ENCODE measurements around the gene DOCK10. TPM values are rescaled to one million over a fixed set of nuclear protein-coding genes. Genes with fewer than 3 reads are reported as not detected.
"Not testable (repeated sequence)": the region's sequence is repeated elsewhere in the genome, so short reads cannot be mapped to it uniquely, and the experiment has no call there.

Gene DOCK10
- polyA plus RNA-seq, 1 donor: 10.3 TPM

DNA sequence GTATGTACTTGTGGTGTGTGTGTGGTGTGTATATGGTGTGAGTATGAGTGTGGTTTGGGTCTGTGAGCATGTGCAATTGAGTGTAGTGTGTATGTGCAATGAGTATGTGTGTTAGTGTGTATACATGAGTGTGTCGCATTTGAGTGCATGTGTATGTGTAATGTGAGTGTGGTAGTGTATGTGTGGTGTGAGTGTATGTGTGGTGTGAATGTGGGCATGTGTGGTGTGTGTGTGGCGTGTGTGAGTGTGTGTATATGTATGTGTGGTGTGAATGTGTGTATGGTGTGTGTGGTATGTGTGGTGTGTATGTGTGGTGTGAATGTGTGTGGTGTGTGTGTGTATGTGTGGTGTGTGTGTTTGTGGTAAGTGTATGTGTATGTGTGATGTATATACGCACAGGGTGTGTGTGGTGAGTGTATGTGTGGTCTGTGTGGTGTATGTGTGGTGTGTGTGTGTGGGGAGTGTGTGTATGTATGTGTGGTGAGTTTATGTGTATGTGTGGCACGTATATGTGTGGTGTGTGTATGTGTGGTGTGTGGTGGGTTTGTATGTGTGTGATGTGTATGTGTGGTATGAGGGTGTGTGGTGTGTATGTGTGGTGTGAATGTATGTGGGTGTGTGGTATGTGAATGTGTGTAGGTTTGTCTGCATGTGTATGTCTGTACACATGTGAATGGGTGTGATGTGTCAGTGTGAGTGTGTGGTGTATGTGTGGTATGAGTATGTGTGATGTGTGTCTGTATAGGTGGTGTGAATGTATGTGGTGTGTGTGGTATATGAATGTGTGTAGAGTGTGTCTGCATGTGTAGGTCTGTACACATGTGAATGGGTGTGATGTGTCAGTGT lies 123.4 kb downstream of the DOCK10 start:
- DNase-seq: no peak

DNA sequence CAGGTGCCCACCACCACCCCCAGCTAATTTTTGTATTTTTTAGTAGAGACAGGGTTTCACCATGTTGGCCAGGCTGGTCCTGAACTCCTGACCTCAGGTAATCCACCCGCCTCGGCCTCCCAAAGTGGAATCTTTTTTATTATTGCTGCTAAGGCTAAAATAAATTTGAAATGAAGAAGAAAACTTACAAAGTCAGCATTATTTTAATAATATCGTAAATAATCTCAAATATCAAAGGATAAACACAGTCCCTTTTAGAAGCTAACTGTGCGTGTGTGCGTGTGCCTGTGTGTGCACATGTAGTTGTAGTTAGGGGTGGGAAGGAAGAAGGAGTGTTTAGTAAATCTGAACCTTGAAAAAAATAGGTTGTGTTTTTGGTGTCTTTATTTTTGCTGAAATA lies 125.0 kb downstream of the DOCK10 start:
- not testable (repeated sequence) for DNase-seq

DNA sequence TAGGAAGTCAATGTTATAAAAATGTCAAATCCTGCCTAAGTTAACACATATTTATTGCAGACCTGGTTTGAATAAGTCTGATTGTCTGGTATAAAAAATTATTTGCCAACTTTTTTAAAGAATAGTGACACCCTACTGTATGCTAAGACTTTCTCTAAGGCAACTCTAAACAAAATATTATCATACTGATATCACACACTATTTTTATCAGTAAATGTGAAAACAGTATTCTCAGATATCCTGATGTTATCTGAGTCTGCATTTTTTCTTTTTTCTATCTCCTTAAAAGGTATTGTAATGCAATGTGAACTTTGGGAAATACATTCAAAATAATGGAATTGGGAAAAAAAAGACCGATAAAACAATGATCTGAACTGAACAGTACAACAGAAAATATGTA lies 127.1 kb downstream of the DOCK10 start:
- DNase-seq: no peak

DNA sequence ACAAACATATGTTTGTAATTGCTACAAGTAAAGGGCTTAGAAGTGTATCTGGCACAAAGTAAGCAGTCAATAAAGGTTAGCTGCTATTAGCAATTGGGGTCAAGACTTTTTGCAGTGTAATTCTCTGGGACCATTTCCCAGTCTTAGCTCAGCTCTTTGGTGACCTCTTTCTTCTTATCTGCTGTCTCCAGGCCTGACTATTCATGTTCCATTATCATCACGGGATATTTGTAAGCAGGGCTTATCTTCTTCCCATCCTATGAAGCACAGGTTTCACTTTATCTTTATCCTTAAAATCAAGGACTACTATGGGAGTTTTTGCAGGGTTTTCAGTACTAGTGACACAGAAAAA lies 131.7 kb downstream of the DOCK10 start:
- DNase-seq: no peak

DNA sequence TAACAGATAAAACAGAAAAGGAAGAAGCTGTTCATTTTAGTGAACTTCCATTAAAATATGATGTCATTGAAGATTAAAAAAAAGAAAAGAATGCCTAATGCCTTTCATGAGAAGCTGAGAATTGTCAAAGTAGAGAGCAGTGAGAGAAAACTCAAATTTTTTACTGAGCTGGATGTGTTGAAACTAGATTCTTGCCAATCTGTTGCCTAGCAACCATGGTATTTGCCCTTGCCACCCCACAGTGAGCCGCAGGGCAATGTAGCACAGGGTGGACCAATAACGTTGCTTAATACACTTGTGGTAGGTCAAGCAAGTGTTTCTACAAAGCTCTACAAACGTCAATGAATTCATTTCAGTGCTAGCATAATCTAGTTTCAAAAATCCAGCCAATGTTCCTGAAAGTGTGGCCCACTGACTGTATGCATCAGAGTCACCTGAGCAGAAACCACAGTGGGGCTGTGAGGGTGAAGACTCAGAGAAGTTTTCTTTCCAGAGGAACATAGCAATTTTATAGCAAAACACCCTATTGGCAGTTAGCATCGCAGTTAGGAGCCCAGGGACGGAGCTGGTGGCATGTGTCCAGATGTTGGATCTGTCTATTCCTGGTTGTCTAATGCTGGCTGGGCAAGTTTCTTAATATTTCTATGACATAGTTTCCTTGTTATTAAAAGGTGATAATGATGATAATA lies 132.2 kb downstream of the DOCK10 start:
- DNase-seq: peak; percentile 62

DNA sequence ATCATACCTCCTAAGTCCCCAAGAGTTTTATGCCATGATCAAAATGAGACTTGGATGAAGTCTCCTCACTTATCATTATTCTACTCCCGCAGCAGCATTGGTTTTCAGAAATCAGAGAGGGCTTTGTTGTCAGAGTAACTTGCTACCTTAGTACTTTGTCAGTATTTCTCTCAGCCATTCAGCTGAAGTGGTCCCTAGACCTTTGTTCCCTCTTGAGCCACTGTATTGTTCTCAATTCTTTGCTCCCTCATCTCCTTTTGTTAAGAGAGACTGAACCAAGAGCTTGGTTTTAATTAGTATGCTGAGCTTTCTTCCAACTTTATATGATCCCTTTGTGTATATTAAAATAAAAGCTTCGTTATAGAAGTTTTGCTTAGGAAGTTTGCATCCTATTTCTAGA lies 133.4 kb downstream of the DOCK10 start:
- DNase-seq: no peak

DNA sequence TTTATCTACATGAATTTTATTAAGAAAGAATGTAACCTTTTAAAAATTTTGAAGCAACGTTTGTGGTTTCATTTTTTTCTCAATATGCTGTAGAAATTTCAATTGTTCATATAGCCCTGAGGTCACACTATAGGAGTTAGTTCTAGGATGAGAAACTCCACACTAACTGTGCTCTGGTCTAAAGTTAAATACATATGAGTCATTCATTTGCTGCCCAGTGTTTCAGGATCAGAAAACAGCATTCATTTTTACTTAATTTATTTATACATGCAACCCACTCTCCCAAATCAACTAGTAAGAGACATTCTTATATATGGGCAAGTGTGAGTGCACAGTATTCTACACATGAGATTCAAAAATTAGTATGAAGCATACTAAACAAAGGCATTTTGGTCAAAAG lies 137.9 kb downstream of the DOCK10 start:
- no peak for DNase-seq

DNA sequence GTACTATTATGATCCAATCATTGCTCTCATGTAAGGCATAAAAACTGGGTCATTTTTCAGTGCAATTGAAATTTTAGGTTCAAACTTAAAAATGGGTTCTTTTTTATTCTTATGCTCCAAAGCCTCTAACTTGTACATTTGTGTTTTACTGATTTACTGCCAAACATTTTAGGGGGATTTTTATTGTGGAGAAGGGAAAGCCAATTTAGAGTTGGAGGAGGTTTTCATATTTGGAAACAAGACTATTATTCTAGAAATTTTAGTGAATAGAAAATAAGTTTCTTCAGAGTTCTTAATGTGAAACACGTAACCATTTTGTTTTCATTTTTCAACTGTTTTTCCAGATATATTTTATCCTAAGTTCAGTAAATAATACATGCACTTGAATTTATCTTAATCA lies 138.6 kb downstream of the DOCK10 start:
- DNase-seq: no peak

DNA sequence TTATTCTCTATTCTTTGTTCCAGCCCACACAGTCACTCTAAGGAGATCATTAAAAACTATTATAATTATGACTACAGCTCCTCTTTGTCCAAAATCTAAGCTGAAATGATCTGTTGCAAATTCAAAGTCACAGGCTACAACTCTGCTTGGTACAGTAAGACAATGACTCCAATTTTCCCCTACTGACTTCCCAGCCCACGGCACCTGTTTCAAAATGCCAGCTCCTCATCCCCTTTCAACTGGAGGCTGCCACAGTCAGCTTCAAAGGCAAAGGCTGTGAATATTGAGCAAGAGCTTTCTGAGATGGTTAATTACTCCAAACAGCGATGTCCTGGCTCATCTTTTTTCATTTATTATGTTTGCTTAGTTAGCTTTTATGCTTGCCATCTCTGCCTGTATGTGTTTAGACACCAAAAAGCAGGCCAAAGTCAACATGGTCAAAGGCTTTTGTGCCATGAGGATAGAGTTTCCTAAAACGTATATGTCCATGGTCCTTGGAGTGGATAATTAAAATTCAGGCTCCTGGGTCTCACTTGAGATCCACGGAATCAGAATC lies 141.1 kb downstream of the DOCK10 start:
- no peak for DNase-seq

DNA sequence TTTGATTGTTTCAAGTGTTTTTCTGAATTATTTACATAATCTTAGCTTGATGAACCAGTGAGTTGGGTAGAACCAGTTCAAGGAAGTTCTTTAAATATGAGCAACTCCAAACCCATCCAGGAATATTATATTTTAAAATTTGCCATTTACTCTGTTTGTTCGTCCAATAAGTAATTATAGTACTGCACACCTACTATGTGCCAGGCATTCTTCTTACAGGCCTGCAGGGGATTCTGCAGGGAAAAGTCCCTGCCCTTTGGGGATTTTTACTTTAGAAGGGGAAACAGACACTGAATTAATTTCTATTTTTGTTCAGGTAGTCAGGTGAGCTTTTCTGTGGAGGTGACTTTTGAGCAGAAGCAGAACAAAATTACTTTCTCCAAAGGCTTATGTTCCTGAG lies 146.9 kb downstream of the DOCK10 start:
- no peak for DNase-seq

DNA sequence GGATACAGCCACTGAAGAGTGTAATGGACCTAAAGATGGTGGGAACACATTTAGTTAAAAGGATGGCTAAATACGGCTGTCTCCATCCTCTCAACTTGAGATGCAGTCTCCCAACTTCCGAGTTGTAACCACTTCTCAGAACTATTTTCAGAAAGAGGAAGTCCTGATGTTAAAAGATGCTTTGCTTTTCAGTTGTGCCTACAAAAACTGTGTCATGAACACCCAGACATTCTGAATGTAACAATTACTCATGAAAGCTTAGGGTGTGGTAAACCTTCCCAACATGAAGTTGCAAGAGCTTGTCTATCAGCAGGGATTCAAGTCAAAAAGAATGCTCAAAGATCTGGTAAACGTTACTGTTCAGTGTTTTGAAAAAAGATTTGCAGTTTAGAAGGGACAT lies 147.9 kb downstream of the DOCK10 start:
- no peak for DNase-seq

DNA sequence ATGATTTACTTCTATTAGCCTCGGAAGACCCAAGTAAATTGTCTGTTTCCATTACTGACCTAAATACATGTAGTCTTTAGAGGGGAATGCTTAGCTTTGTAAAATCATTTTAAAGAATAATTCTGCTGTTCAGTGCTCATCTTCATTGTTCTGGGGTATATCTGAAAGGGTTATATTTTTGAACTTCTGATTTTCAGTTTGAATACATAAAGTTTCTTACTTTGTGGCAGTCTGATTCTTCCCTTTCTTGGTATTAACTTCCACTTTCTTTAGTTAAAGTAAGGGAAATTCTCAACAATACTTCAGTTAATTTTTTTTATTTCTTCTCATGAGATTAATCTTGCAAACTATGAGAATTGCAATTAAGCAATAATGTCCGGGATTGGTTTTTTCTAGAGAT lies 148.4 kb downstream of the DOCK10 start:
- no peak for DNase-seq

DNA sequence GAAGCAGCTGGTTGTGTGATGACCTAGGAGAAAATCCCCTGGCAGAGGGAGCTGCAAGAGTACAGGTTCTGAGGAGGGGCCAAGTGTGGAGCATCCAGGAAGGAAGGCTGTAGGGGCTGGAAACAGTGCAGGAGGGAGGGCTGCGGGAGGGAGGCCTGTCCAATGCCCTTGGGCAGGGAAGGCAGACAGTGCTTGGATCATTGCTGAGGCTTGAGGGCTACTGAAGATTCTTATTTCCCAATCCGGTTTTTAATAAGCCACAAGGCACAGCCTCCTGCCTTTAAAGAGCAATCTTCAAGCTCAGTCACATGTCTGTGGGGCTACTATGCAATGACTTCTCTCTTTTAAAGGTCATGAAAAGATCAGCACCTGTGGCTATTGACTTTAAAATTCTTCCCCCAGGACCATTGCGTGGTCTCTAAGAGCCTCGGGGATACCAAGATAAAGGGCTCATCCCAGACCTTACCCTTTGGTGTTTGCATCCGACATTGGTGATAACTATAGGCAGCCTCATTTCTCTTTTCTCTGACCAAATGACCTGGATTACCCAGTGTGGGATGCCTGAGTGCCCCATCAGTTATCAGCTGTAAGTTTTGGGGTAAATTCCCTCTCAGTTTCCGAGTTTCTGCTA lies 149.6 kb downstream of the DOCK10 start:
- no peak for DNase-seq

DNA sequence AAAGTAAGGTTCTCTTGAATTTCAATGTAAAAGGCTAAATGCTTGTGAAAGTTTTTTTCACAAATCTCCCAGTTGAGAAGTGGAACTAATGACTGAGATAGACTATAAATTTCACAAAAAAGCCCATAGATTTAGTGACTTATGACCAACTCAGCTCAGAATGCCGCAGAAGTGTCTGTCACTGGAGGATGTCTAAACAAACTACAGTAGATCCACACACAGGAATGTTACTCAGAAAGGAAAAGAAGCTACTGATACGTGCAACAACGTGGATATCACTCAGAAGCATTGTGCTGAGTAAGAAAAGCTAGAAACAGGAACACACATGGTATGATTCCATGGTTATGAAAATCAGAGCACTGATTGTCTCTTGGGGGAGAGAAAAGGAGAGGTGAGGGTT lies 151.9 kb downstream of the DOCK10 start:
- no peak for DNase-seq

DNA sequence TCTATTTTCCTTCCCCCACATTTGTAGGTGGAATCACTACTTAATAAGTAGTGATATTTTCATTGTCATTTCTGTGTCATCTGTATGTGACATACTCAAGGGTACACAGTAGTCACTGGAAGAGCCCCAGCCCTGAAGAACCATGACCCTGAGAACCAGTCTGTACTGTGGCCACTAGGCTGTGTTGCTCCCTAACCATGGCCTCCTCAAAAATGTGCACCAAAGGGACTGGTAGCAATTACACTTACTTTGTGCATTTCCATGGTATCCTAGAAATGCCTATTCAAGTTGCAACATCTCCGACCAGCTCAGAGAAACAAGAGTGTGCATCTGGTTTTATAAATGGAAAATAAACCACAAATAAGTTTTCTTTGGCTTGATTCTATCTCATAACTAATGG lies 155.1 kb downstream of the DOCK10 start:
- no peak for DNase-seq

DNA sequence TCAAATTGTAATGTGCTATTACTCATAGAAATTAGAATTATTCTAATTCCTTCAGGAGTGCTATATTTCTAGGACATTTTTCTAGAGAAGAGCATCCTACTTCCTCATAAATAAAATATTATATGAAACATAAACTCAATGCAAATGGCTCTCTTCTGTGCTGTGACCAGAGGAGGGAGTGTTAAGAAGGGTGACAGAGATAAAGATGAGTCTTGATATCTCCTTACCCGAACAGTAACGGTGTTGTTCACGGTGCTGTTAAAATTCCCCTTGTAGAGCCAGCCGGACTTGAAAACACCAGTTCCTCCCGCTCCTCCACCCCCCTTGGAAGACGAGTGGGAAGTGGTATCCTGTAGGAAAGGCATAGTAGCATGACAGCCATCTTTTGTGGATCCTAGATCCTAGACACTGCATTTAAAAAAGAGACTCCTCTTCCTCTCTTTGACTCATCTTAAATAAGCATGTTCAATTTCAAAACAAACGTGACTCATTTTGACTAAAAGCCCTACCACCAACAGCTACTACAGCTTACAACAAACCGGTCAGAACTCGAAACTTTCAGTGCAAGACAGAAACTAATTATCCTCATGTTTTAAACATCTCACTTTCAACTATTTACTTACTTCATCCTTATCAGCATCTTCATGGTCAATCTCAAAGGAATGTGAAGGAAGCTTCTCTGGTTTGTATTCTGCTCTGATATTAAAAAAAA lies 156.3 kb downstream of the DOCK10 start:
- no peak for DNase-seq

DNA sequence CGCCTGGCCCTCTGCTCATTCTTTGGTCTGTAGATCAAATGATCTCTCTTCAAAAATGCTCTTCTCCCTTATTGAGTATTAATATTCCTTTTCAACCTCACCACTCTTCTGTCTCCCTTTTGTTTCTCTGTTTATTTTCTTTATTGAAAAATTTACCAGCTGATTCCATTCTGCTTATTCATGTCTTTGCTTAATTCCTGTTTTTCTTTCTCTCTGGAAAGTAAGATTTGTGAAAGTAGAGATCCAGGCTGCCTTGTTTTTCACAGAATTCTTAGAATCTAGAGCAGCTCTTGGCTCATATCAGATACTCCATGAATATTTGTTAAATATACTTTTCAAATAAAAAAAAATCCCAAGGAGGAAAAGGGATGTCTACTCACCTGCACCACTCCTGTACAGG lies 157.0 kb downstream of the DOCK10 start:
- no peak for DNase-seq

DNA sequence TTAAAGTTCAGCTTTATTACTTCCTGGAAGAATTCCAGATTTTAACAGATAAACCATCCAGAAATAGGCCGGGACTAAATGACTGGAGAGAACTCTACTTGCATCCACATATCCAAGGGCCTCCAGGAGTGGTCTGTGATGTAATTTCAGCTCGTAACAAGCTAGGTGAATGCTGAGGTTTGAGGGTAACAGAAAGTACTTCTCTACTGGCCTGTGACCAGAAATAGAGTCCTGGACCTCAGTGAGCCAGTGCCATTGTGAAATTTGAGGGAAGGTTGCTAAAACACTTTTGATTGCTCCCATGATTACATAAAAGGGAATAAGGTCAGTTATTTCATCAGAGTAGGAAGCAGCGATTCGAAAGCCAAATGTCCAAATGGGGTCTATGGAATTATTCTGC lies 158.1 kb downstream of the DOCK10 start:
- DNase-seq: no peak

DNA sequence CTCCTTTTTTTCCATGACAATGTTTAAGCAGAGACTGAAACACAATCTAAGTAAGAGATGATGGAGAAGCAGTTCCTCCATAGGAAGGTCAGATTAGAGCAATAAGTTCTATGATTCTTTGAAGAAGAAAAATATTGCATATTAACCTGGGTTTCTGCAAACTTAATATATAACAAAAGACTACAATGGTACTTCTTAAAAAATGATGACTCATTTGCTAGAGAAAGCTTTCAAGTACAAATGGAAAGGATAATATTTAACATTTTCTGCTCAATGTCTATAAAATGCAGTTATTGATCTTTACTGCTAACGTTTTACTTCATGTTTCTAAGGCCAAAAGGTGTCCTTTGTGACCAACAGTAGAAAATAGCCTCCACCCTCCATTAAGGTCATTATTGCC lies 158.6 kb downstream of the DOCK10 start:
- no peak for DNase-seq

DNA sequence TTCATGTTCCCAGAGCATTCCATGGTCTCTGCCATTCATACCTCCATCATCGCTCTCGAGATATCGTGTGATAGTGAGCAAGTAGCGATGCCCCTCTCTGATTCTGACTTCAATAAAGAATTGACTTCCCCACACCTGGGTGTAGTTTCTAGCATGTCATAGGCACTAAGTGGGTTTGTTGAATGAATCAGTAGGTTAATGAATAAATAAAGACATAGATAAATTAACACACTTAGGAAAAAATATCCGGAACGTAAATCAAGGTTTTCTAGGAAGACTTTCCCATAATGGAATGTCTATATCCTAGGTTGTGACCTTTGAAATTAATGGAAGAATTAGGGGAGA lies 159.1 kb downstream of the DOCK10 start:
- DNase-seq: no peak

DNA sequence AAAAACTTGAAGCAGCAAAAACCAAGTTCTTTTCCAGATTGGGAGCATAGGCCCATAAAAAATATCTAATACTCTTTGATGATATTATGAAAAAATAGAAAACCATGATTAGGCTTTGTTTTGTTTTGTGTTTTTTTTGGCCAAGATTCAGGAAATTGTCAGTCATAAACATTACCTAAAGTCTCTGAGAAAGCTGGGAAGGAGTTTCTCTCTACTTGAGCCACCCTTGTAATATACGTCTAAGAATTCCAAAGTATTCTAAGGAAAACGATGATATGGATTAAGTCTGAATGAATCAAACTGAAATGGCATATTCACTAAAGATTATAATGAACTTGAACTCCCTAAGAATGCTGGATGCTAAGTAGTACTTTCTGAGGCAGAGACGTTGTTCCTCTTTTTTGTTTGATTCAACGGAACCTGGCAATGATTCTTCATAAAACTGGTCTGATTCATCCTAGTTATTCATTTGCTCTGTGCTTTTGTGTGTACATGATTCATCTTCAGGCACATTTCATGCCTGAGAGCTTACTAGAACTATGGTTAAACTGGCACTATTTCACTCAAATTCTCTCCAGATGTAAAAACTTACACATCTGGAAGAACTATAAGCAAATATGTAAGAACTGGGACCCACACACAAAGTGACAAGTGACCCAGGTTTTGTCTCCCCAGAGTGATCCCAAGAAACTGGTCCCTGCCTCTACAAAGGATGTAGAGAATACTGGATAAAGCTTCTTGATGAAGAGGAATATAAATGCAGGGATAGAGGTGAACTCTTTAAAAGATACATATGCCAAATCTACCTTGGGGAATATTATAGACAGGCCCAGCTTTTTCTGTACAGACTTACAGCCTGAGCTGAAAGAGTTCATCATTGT lies 159.7 kb downstream of the DOCK10 start:
- no peak for DNase-seq

DNA sequence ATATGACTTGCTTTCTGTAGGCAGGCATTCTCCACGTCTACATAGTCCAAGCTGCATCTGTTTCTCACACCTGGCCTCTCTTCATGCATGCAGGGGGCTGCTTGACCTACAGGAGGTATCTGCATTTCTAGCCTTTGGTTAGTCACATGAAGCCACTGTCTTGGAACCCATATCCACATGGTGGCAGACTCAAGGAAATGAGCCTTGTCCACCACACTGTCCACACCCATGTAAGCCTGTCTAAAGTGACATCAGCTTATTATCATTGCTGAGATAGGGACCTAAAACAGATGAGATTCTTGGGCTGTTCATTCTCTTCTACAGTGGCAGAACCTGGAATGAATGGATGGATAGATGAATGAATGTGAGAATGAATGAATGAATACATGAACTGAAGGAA lies 160.4 kb downstream of the DOCK10 start:
- no peak for DNase-seq

All from left kidney (tissue), 2 donors.